Stomach (tissue), 9 donors: ENCODE data around the gene SSH3. TPM values are rescaled to one million over a fixed set of nuclear protein-coding genes. Genes with fewer than 3 reads are reported as not detected.

Experiments used
- DNase-seq, 2 donors: peaks; one replicate each; pipeline versions ENCODE4 v3.0.0 to v3.0.0-alpha.2; 2013 to 2019
- H3K27ac ChIP-seq, 5 donors: fragments of 200-600 bp in 4 of 5; sonication (generic) in 4 of 5; one replicate each; pipeline ENCODE4 v1.5.1; 2013 to 2019; ENCODE audit warnings: mild to moderate bottlenecking in 1 of 5, moderate library complexity in 1 of 5
- H3K27me3 ChIP-seq, 3 donors: fragments of 200-600 bp; sonication (generic); one replicate each; pipeline ENCODE4 v1.5.1; 2017 to 2019; ENCODE audit warnings: mixed run types in 1 of 3
- H3K36me3 ChIP-seq, 4 donors: fragments of 200-600 bp; sonication (generic); 1 replicate in 3 of 4; 2 replicates in 1 of 4; pipeline ENCODE4 v1.5.1; 2016 to 2019
- H3K4me1 ChIP-seq, 4 donors: fragments of 200-600 bp; sonication (generic); one replicate each; pipeline ENCODE4 v1.5.1; 2016 to 2019
- H3K4me3 ChIP-seq, 4 donors: fragments of 200-600 bp; sonication (generic) in 3 of 4; one replicate each; pipeline ENCODE4 v1.5.1; 2016 to 2019; ENCODE audit warnings: mild to moderate bottlenecking in 1 of 4
- H3K9me3 ChIP-seq, 4 donors: fragments of 200-600 bp; sonication (generic); one replicate each; pipeline ENCODE4 v1.5.1; 2016 to 2019
- CTCF ChIP-seq, 7 experiments: fragments of 450-650 bp in 4 of 7; fragments of 200-600 bp in 3 of 7; sonication (generic) in 3 of 7; IDR thresholded peaks; one replicate each; pipeline ENCODE4 v1.5.1; 2016 to 2019; ENCODE audit warnings: antibody characterized with exemption in 7 of 7, control low read depth in 2 of 7, mild to moderate bottlenecking in 1 of 7
- EP300 ChIP-seq: sonication (generic); formaldehyde crosslinking; IDR thresholded peaks from one replicate; pipeline ENCODE4 v1.6.1; 2017; ENCODE audit warnings: antibody characterized with exemption
- POLR2A ChIP-seq, 4 donors: fragments of 450-650 bp; IDR thresholded peaks; one replicate each; pipeline ENCODE4 v1.6.1; 2016; ENCODE audit warnings: antibody characterized with exemption in 4 of 4, control low read depth in 2 of 4, mild to moderate bottlenecking in 1 of 4, moderate library complexity in 1 of 4
- POLR2AphosphoS5 ChIP-seq, 3 donors: sonication (generic); formaldehyde crosslinking; IDR thresholded peaks; one replicate each; pipeline ENCODE4 v1.6.1; 2016; ENCODE audit warnings: antibody characterized with exemption in 3 of 3
- WGBS, 5 donors: extraction: QIAGEN DNeasy Blood & Tissue Kit in 3 of 5; methylation state at CpG; one replicate each; pipeline versions ENCODE4 v1.1.5 to v1.1.7; 2013 to 2018; 5-methylcytosine and 5-hydroxymethylcytosine counted together
- intact Hi-C: fragments of 100-400 bp; cut with DNase I; formaldehyde crosslinking; loops from one replicate; pipeline ENCODE4 v1.15.1; 2023; ENCODE audit warnings: low total_unique reads
- polyA plus RNA-seq, 3 donors: library from polyadenylated mRNA; stranded (reverse); fragments of 200-250 nt; gene quantifications; one replicate each; pipeline ENCODE4 v1.2.3, GENCODE V29; 2013
- total RNA-seq, 5 donors: library from RNA; depleted of rRNA; stranded (reverse); fragments of >200 nt; gene quantifications; one replicate each; pipeline versions ENCODE4 v1.1.0 to v1.2.3, GENCODE V29; 2014 to 2016
- donor health status: healthy with polysubstance abuse.
- donor health status: Bipolar disorder and iron deficiency.
- donor health status: healthy.

The SSH3 gene
- total and polyA plus RNA-seq, 8 donors = 18.8 to 217 (median 34.9) TPM

GRCh38 chr11:67286621-67287333 lies 16.6 kb upstream of the SSH3 start:
- Histone ChIP-seq H3K36me3 (peaks cover 49 to 70% (median 65%) of the 10 kb centered on the region in 4 donors), H3K27me3 (no peaks in the 10 kb centered on the region), H3K4me3 (peak overlapping the region in 1 of 4 donors; percentile 24), H3K27ac (peak overlapping the region; percentile 11 to 99 (median 92)), H3K4me1 (peaks cover 35 to 78% (median 48%) of the 10 kb centered on the region in 4 donors), H3K9me3 (no peaks in the 10 kb centered on the region)
- TF ChIP-seq EP300 (no peak), POLR2AphosphoS5 (IDR thresholded peaks at IDR 0.05) (no peak), POLR2A (IDR thresholded peaks at IDR 0.05) (no peak), CTCF (IDR thresholded peaks at IDR 0.05) (no peak)
- intact Hi-C loops = no loop called here
- no peak for DNase-seq
- 67 to 74% (median 69%) methylated on average over 7 to 8 of the region's 8 CpGs for WGBS, 5 donors

GRCh38 chr11:67287355-67288197 lies 15.8 kb upstream of the SSH3 start:
- peaks cover 49 to 68% (median 65%) of the 10 kb centered on the region in 4 donors for H3K36me3 ChIP-seq
- intact Hi-C loops = no loop called here

GRCh38 chr11:67288198-67288451 lies 15.2 kb upstream of the SSH3 start:
- intact Hi-C loops = no loop called here
- Histone ChIP-seq H3K36me3 (peaks cover 43 to 64% (median 62%) of the 10 kb centered on the region in 4 donors), H3K27me3 (no peaks in the 10 kb centered on the region), H3K27ac (peak overlapping the region; percentile 85 to 99 (median 92)), H3K4me3 (peak overlapping the region; percentile 70 to 81 (median 76)), H3K4me1 (peaks cover 44 to 78% (median 56%) of the 10 kb centered on the region in 4 donors), H3K9me3 (no peaks in the 10 kb centered on the region)
- DNase-seq = no peak
- TF ChIP-seq CTCF (IDR thresholded peaks at IDR 0.05) (no peak), POLR2A (IDR thresholded peaks at IDR 0.05) (no peak)
- 26 to 34% (median 28%) methylated on average over 3 to 4 of the region's 4 CpGs for WGBS, 5 donors

More at GRCh38 chr11:67287355-67288197, 15.8 kb upstream of the SSH3 start:
- Histone ChIP-seq H3K9me3 (no peaks in the 10 kb centered on the region), H3K27ac (peak overlapping the region; percentile 85 to 99 (median 92)), H3K4me3 (peak overlapping the region; percentile 70 to 81 (median 76)), H3K4me1 (peaks cover 40 to 78% (median 53%) of the 10 kb centered on the region in 4 donors), H3K27me3 (no peaks in the 10 kb centered on the region)
- WGBS, 5 donors = 70 to 78% (median 72%) methylated on average over 14 of the region's 14 CpGs
- peak in 1 of 3 donors; percentile 15 for TF ChIP-seq POLR2AphosphoS5 (IDR thresholded peaks at IDR 0.05)
- TF ChIP-seq CTCF (IDR thresholded peaks at IDR 0.05) = no peak
- DNase-seq = no peak

- no peak for TF ChIP-seq EP300
- TF ChIP-seq POLR2AphosphoS5 (IDR thresholded peaks at IDR 0.05) = peak; percentile 10 to 87 (median 77)
- TF ChIP-seq CTCF (IDR thresholded peaks at IDR 0.05) = peak in 3 of 7 experiments; percentile 9 to 46 (median 29)
- TF ChIP-seq POLR2A (IDR thresholded peaks at IDR 0.05) = peak in 2 of 4 donors; percentile 6 to 8
- Histone ChIP-seq H3K27ac (peak overlapping the region; percentile 85 to 99 (median 92)), H3K4me3 (peak overlapping the region; percentile 70 to 81 (median 76)), H3K9me3 (no peaks in the 10 kb centered on the region), H3K27me3 (no peaks in the 10 kb centered on the region), H3K4me1 (peaks cover 44 to 82% (median 59%) of the 10 kb centered on the region in 4 donors), H3K36me3 (peaks cover 38 to 60% (median 57%) of the 10 kb centered on the region in 4 donors)
- 0% methylated on average over 9 to 86 of the region's 87 CpGs for WGBS, 5 donors
- DNase-seq = peak; percentile 89 to 97
- intact Hi-C loops = no loop called here
These were observed 14.7 kb upstream of the SSH3 start for GRCh38 chr11:67288452-67289225.
